GM12801 (cell line): Measurements from ENCODE around the gene SNAP23.

Experiments used
- TF ChIP-seq, protein P1 (sequence below): IDR thresholded peaks from one replicate; pipeline ENCODE4 v1.5.1; 2011; ENCODE audit warnings: control low read depth; ENCODE audit not compliant: insufficient read length; ENCODE audit errors: extremely low read depth

Gene SNAP23

DNA sequence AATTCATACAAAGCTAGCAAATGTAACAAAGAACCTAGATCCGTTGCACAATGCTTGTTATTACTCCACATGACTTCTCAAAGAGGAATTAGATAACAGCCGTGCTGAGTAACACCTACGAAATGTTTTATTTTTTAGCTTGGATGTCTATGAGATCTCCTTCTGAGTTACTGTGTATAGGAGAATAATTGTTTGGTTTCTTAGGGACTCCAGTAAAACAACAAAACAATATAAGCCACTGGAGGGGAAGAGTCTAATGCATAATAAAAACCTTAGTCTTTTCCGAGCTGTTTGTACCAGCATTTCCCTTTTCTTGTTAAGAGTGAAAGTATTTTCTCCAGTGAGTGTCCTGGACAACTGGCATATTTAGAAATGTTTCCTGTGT, 15.6 kb downstream of the SNAP23 start:
- TF ChIP-seq, protein P1, sequence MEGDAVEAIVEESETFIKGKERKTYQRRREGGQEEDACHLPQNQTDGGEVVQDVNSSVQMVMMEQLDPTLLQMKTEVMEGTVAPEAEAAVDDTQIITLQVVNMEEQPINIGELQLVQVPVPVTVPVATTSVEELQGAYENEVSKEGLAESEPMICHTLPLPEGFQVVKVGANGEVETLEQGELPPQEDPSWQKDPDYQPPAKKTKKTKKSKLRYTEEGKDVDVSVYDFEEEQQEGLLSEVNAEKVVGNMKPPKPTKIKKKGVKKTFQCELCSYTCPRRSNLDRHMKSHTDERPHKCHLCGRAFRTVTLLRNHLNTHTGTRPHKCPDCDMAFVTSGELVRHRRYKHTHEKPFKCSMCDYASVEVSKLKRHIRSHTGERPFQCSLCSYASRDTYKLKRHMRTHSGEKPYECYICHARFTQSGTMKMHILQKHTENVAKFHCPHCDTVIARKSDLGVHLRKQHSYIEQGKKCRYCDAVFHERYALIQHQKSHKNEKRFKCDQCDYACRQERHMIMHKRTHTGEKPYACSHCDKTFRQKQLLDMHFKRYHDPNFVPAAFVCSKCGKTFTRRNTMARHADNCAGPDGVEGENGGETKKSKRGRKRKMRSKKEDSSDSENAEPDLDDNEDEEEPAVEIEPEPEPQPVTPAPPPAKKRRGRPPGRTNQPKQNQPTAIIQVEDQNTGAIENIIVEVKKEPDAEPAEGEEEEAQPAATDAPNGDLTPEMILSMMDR = no peak

DNA sequence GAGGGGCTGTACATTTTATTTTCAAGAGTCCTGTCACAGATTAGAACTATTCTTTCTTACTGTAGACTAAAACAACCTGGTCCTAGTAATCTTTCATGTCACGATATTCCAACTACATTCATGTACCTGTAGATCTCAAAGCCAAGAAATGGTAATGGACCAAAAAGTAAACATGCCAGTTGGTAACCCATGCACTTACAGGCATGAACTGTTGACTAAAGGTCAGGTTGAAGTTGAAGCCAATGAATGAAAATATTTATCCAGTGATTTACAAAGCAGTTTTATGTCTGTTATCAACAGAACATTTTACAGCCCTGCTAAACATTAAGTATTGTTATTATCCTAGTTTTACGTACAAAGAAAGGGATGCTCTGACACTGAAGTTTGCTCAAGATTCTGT, 27.9 kb downstream of the SNAP23 start:
- TF ChIP-seq, protein P1 = no peak

DNA sequence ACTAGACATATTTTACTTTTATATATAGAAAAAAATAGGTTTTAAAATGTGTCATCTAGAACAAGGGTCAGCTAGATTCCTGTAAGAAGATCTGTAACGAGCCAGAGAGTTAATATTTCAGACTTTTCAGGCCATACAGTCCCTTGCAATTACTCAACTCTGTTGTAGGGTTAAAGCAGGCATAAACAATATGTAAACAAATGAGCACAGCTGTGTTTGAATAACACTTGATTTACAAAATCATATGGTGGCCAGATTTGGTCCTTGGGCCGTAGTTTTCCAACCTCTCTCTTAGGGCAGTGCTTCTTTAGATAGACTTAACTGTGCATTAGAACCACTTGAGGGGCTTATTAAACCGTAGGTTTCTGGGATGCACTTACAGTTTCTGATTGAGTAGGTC, 33.5 kb downstream of the SNAP23 start:
- TF ChIP-seq, protein P1 = no peak

DNA sequence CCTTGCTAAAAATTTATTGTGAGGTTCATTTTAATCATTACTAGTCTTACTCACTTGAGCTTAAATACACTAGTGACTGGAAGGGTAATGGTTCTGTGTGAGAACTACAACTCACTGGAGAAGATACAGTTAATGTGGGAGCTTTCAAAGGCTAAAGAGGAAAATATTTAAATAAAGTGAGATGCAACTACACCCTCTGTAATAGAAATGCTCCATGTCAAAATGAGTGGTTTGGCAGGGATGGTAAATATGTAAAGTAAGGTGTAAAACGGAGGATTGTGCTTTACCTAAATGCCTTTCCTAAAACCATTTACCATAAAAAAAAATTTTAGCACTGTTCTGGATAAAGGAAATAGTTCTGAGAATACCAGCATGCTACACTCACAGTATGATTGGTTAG, 37.8 kb downstream of the SNAP23 start:
- TF ChIP-seq, protein P1 = no peak

DNA sequence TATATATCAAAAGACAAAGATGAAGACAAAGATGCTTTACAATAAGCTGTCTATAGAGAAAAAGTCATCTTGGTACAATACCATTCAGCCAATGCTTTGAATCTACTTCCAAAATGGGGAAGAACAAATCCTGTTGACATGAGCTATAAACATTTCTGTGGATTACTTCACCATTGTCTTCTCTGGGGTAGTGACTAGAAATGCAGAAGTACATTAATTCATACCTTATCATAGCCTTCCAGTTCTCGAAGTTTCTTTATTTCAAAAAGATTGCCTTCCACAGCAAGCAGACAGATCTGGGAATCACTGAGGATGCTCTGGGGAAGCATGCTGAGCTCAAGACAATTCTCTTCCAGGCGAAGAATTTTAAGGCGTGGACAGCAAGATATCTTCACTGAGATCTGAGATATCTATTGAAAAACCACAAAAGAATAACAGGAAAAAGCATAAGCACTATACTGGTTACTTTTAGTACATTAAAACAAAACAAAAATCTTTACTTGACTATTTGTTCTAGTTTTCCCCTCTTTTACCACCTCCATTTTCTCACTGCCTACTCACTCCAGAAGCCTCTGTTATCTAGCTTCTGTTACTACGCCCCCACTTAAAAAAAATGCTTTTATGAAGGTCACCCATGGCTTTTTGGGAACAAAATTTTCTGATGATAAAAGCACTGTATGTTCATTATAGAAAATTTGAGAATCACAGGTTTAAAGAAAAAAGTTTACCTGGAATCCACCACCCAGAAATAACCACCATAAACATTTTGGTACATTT, 49.6 kb downstream of the SNAP23 start:
- TF ChIP-seq, protein P1 = no peak

DNA sequence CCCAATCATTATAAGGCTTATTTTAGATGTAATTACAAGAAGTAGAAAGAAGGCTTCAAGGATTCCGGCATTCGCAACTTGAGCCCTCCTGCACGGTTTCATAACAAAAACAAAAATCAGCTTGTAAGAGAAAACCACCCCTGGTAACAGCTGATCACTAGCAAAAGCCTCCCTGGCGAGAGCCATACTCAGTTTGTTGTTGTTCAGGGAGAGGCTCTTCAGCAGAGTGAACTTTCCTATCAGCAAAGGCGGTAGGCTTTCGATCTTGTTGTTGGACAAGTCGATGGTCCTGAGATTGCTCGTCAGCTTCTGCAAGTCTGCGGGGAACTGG, 52.4 kb downstream of the SNAP23 start:
- TF ChIP-seq, protein P1 = no peak

DNA sequence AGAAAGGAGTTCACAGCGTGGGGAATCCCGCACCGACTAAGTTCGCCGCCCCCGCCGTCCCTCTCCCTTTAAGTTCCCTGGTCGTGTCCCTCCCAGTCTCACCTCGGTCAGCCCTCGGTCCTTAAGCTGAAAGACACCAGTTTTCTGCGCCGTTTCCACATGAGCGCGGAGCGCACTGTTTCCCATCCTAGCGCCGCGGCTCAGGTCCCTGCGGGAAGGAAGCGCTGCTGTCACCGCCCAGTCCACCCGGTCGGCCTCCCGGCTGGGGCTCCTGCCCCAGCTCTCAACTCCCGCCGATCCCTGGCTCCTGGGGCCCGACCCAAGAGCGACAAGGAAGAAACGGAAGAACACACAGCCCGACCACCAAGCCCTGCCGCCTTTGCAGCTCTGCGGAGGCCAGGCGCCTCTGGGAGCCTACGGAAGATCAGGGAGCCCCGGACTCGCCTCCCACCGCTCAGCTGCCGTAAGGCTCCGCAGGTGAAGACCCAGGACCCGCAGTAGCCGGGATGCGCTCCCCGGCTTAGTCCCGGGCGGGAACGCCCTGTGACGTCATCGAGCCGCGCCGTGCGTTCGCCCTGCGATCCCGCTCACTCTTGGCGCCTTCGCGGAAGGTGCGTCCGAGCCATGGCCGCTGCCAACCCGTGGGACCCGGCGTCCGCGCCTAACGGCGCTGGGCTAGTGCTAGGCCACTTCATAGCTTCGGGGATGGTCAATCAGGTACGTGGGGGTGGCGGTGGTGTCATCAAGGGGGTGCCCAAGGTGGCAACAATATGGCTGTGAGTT, 53.0 kb downstream of the SNAP23 start, which contains the start of the genes HAUS2 and LRRC57:
Gene HAUS2, plus strand, starts transcription at position 590 of the 783 bp plus-strand sequence. Its CDS starts 35 bp downstream, at position 625.
Gene LRRC57, minus strand, starts transcription at position 545 of the 783 bp plus-strand sequence. Its CDS starts 359 bp downstream, at position 186.
- TF ChIP-seq, protein P1 = no peak
